Astrocyte of the spinal cord (primary cell): ENCODE measurements around the gene MVD.
A peak's percentile ranks its signal among the peaks of the same experiment; 100 is the strongest.

ENCODE experiments used
- DNase-seq: peaks from one replicate; pipeline ENCODE4 v3.0.0; 2011; ENCODE audit warnings: low read depth, low spot score
- H3K4me3 ChIP-seq: 2 replicates; pipeline ENCODE4 v1.5.1; 2011; ENCODE audit warnings: low read depth, mild to moderate bottlenecking, low read length, moderate library complexity
- CTCF ChIP-seq: IDR thresholded peaks from 2 replicates; pipeline ENCODE4 v1.5.1; 2012; ENCODE audit warnings: low read depth, mild to moderate bottlenecking, low read length, inconsistent platforms
- in situ Hi-C: cut with HindIII; loops from 2 replicates; pipeline ENCODE4 v1.10.0; 2017; ENCODE audit warnings: low sequenced_read_pairs

MVD gene

GRCh38 chr16:88662222-88662842 lies 559 bp downstream of the MVD start:
- TF ChIP-seq CTCF: no peak
- H3K4me3 ChIP-seq: peak overlapping the region; percentile 76
- DNase-seq: no peak
- in situ Hi-C loops: no loop called here

- in situ Hi-C loops: no loop called here
- DNase-seq: no peak
- no peak for TF ChIP-seq CTCF
- no peak overlapping the region for H3K4me3 ChIP-seq
These were observed 1.4 kb downstream of the MVD start for GRCh38 chr16:88661468-88661867.

- DNase-seq: no peak
- TF ChIP-seq CTCF: no peak
- in situ Hi-C loops: no loop called here
- no peak overlapping the region for H3K4me3 ChIP-seq
These were observed 3.7 kb downstream of the MVD start for GRCh38 chr16:88659160-88659559.

GRCh38 chr16:88658714-88659113 lies 4.2 kb downstream of the MVD start:
- no peak for TF ChIP-seq CTCF
- H3K4me3 ChIP-seq: no peak overlapping the region
- in situ Hi-C loops: no loop called here
- DNase-seq: no peak

- TF ChIP-seq CTCF: no peak
- in situ Hi-C loops: no loop called here
- no peak for DNase-seq
- H3K4me3 ChIP-seq: no peak overlapping the region
These were observed 5.5 kb downstream of the MVD start for GRCh38 chr16:88657371-88657770.

- no peak for DNase-seq
- in situ Hi-C loops: no loop called here
- no peak for TF ChIP-seq CTCF
- H3K4me3 ChIP-seq: no peak overlapping the region
These were observed 6.5 kb downstream of the MVD start for GRCh38 chr16:88656291-88656980.
